ENCODE data around the gene SLC25A39. TPM values are rescaled to one million over a fixed set of nuclear protein-coding genes. Genes with fewer than 3 reads are reported as not detected.
A peak's percentile ranks its signal among the peaks of the same experiment; 100 is the strongest.
"Not testable (repeated sequence)": the region's sequence is repeated elsewhere in the genome, so short reads cannot be mapped to it uniquely, and the experiment has no call there.

SLC25A39 gene
- total RNA-seq, 2 donors from 2014 or later, result 92.4 to 131 TPM

DNA sequence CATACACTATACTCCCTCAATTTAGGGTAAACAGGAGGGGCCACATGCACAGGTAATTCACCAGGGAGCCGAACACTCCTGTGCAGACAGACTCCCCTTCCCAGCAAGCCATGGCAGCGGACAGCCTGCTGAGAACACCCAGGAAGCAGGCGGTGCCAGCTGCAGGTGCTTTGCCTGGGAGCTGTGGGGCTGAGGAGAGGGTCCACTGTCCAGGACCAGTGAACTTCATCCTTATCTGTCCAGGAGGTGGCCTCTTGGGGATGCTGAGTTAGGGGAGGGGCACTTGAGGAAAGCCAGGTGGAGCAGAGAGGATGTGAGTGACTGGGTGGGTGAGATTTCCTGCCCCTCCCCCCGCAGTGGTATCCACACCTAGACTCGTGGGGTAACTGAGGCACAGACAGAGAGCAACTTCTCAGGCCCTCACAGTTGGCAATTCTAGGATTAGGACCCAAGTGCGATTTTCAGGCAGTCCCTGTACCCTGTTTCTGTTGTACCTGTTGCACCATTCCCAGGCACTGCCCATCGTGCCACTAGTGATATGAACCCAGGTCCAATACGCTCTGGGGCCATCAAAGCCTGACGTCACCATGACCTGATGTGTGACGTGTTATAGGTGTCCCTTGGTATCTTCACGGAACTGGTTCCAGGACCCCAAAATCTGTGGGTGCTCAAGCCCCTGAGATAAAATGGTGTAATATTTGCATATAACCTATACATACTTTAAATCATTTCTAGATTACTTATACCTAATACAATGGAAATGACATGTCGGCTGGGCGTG, 21.6 kb upstream of the SLC25A39 start:
- DNase-seq (ENCODE audit: low spot score in 2 of 2) (no peak), ATAC-seq (no peak)
- H3K27ac Mint-ChIP-seq, result peak overlapping the region in 1 of 2 donors; percentile 86
- H3K9me3 Mint-ChIP-seq, result no peaks in the 10 kb centered on the region
- H3K36me3 Mint-ChIP-seq, result peaks cover 0 to 8% of the 10 kb centered on the region in 2 donors

DNA sequence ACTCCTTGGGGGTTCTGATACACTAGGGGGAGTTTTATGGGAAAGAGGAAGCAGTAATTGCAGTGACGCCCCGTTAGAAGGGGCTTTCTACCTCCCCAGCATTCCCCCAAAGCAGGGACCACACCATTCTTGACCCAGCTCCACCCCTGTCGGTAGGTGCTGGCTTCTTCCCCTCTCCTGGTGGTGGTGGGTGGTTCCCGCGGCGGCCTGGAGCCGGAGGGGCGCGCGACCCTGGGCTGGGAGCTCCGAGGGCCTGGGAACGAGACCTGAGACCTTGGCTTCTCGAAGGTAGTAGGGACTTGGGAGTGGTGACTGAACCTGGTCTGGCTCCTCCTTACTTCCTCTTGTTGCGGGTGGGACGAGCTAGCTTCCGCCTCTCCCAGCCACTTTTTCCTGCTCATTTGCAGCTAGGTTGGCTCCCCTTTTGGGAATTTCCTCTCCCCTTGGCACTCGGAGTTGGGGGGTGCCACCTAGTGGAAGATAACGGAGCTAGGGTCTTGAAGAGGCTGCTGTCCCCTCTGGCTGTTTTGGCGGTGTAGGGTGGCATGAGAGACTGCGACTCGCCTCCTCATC, 20.9 kb upstream of the SLC25A39 start:
- ATAC-seq (peak; percentile 6 to 17), DNase-seq (ENCODE audit: low spot score in 2 of 2) (peak in 1 of 2 donors; percentile 42)
- Mint-ChIP-seq H3K9me3 (no peaks in the 10 kb centered on the region), H3K36me3 (peaks cover 0 to 8% of the 10 kb centered on the region in 2 donors), H3K27ac (peak overlapping the region; percentile 86 to 91)

DNA sequence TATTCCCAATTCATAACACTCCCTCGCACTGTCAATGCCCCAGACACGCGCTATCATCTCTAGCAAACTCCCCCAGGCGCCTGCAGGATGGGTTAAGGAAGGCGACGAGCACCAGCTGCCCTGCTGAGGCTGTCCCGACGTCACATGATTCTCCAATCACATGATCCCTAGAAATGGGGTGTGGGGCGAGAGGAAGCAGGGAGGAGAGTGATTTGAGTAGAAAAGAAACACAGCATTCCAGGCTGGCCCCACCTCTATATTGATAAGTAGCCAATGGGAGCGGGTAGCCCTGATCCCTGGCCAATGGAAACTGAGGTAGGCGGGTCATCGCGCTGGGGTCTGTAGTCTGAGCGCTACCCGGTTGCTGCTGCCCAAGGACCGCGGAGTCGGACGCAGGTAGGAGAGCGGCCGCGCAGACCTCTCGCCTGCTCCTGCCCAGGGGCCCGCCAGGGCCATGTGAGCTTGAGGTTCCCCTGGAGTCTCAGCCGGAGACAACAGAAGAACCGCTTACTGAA, 20.4 kb upstream of the SLC25A39 start, which contains the start of gene GRN:
TSS of gene GRN (plus strand) at position 364 of the 515 bp plus-strand sequence. CDS start 3,863 bp downstream, outside the sequence.
- ATAC-seq (peak; percentile 96 to 99), DNase-seq (ENCODE audit: low spot score in 2 of 2) (peak; percentile 87 to 88)
- peaks cover 0 to 8% of the 10 kb centered on the region in 2 donors for H3K36me3 Mint-ChIP-seq
- peak within 1 kb of the TSS; percentile 86 to 91 for H3K27ac Mint-ChIP-seq
- no peaks in the 10 kb centered on the region for H3K9me3 Mint-ChIP-seq

DNA sequence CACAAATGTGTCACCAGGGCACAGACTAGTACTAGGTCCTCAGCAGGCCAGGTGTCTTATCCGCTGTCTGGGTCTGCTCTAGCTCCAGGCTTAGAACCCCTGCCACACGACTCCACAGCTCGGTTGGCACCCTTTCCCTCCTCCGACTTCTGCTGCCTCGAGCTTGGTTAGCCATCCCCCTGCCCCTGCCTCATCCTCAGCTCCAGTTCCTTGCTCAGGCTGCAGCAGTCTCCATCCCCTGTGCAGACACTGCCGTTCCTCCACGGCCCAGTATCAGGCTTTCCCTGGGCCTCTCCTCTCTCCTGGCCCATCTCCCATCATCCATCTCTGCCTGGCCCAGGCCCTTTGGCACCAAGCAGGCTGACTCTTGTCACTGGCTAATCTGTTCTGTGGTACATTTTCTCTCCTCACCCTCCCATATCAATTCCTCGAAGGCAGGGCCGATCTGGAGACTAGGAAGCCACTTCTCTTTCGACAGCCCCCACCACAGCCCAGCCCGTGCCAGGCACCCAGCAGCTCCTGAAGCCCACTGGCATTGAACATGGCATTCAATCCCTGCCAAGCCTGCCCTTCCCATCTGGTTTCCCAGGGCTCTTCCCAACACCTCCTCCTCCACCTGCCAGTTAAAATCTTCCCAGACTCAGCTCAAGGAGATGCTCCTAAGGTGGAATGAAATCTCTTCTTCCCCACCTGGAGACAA, 19.0 kb upstream of the SLC25A39 start:
- no peak overlapping the region for H3K27ac Mint-ChIP-seq
- H3K9me3 Mint-ChIP-seq, result no peaks in the 10 kb centered on the region
- DNase-seq (ENCODE audit: low spot score in 2 of 2) (no peak), ATAC-seq (no peak)
- H3K36me3 Mint-ChIP-seq, result peaks cover 0 to 8% of the 10 kb centered on the region in 2 donors

DNA sequence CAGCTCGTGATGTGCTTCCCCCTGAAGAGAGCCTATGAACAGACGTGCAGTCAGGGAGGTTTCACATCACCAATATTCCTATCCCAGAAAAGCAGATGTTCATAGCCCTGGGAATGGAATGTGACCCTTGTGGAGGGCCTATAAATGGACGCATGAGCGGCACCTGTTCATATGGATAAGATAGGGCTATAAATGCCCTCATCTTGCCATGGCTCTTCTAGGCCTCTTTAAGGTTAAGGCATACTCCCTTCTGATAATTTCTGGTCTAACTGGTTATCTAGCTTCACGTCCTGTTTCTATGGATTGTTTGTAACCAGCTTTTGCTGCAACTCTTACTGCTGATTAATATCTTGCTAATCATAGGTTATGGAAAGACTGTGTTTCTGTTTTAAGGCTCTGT, 15.9 kb upstream of the SLC25A39 start:
- not testable (repeated sequence) for H3K9me3 Mint-ChIP-seq; DNase-seq (ENCODE audit: low spot score in 2 of 2); H3K27ac Mint-ChIP-seq; H3K36me3 Mint-ChIP-seq; ATAC-seq

DNA sequence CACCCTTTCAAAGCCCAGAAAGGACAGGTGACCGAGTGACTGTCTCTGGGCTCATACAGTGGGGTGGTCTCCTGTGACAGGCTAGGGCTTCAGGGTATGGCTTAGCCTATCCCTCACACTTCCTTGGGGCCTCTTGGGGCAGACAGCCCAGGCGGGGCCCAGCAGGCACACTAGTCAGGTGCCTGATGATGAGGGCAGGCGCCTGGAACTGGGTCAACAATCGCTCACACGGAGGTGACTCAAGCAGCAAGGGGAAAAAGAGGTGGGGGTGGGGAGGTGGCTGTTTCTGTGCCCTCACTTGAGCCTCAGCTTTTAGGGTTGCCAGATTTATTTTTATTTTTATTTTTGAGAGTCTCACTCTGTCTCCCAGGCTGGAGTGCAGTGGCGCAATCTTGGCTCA, 14.1 kb upstream of the SLC25A39 start:
- Mint-ChIP-seq H3K36me3 (no peaks in the 10 kb centered on the region), H3K27ac (no peak overlapping the region), H3K9me3 (no peaks in the 10 kb centered on the region)
- ATAC-seq (peak; percentile 54 to 78), DNase-seq (ENCODE audit: low spot score in 2 of 2) (no peak)

DNA sequence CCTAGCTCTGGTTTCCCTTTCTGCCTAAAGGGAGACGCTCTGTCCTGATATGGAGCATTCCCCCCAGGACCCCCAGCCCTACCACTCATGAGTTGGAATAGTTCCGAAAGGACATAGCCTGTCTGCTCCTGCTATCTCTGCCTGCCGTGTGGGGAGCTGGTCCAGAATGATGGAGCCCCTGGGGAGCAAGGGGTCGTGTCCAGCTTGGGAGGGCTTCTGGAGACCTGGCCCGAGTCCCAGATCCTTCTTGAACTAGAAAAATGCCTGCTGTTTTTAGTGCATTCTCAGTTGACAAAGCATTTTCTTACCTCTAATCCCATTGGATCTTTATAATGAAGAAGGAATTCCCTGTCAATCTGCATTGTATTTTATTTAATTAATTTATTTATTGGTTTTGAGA, 11.3 kb upstream of the SLC25A39 start:
- no peaks in the 10 kb centered on the region for H3K36me3 Mint-ChIP-seq
- ATAC-seq, result no peak
- no peak for DNase-seq (ENCODE audit: low spot score in 2 of 2)
- no peaks in the 10 kb centered on the region for H3K9me3 Mint-ChIP-seq
- no peak overlapping the region for H3K27ac Mint-ChIP-seq

DNA sequence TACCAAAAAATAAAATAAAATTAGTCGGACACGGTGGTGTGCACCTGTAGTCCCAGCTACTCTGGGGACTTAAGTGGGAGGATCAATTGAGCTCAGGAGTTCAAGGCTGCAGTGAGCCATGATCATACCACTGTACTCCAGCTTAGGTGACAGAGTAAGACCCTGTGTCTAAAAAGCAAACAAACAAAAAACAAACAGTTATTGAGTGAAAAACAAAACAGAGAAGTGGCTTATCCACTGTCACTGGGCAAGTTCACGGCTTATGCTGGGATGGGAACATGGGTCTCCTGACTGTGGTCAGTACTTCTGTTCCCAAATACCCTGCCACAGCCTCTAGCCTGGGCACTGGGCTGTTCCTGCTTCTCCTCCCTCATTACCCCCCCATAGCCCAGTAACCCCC, 10.9 kb upstream of the SLC25A39 start:
- Mint-ChIP-seq H3K9me3 (no peaks in the 10 kb centered on the region), H3K36me3 (no peaks in the 10 kb centered on the region), H3K27ac (no peak overlapping the region)
- no peak for ATAC-seq
- no peak for DNase-seq (ENCODE audit: low spot score in 2 of 2)

DNA sequence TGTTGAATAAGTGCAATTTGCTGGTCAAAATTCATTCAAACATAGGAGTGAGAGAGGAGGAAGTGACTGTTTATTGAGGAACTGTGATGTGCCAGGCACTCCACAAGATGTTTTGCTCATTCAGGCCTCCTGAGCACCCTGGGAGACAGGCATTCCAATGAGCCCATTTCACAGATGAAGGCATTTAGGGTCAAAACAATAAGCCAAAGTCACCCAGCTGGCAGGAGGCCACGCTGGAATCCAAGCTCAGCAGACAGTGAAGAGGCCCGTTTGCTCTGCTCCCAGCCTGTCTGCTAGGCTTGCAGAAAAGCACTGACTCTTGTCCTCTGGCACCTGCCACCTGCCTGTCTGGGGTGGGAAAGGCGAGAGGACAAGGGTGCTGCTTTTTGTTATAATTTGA, 10.1 kb upstream of the SLC25A39 start:
- no peak for DNase-seq (ENCODE audit: low spot score in 2 of 2)
- Mint-ChIP-seq H3K27ac (no peak overlapping the region), H3K36me3 (no peaks in the 10 kb centered on the region), H3K9me3 (no peaks in the 10 kb centered on the region)
- no peak for ATAC-seq

DNA sequence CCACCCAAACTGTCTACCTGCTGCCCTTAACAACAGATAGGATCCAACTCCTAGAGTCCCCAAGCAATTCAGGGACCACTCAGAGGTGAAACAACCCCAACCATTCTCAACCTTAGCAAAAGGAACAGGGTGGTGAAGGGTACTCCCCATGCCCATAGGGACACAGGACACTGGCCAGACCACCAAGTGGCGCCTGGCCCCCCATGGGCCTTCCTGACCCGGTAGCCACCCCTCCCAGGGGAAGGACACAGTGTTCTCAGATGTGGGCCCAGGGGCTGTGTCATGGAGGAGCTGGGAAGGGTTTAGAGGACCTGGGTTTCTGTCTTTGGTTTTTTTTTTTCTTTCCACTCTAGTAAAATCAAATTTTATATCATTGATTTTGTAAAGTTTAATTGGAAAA, 9.7 kb upstream of the SLC25A39 start:
- Mint-ChIP-seq H3K9me3 (no peaks in the 10 kb centered on the region), H3K27ac (no peak overlapping the region), H3K36me3 (no peaks in the 10 kb centered on the region)
- DNase-seq (ENCODE audit: low spot score in 2 of 2), result no peak
- ATAC-seq, result no peak

DNA sequence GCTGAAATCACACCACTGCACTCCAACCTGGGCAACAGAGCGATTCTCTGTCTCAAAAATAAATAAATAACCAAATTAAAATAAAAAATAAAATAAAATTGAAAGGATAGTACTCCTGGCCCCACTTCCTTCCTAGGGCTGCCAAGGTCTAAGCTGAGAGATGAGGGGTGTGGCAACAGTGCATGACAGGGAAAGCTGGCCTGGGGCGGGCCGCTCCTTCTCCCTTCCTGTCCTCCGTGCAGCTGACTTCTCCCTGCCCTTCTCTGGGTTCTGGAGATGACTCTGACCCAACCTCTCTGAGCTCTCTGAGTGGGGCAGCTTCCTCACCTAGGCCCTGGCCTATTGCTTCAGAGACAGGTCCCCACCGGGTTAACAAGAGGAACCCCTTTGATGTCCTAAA, 8.7 kb upstream of the SLC25A39 start:
- no peaks in the 10 kb centered on the region for H3K9me3 Mint-ChIP-seq
- no peaks in the 10 kb centered on the region for H3K36me3 Mint-ChIP-seq
- DNase-seq (ENCODE audit: low spot score in 2 of 2) (no peak), ATAC-seq (no peak)
- H3K27ac Mint-ChIP-seq, result no peak overlapping the region

DNA sequence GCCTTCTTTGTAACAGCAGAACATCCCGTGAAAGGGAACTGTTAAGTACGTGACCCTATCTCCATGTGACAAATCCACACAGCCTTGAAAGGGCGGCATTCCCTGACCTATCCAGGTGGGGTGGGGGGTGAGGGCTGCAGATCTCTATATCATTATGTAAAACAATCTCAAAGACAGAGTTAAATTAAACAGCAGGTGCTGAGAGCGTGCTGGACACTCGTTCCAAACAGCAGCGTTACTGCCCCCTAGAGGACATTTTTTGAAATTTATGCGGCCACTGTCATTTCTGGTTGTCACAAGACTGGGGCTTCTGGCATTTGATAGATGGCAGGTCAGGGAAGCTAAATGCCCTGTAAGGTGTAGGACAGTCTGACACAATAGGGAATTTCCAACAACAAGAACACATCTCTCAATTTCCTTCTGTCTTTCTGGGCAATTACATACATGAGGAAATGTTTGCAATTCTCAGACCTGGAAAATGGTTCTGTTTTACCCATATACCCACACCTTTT, 6.7 kb upstream of the SLC25A39 start:
- no peak overlapping the region for H3K27ac Mint-ChIP-seq
- H3K9me3 Mint-ChIP-seq, result no peaks in the 10 kb centered on the region
- peak in 1 of 2 donors; percentile 84 for DNase-seq (ENCODE audit: low spot score in 2 of 2)

DNA sequence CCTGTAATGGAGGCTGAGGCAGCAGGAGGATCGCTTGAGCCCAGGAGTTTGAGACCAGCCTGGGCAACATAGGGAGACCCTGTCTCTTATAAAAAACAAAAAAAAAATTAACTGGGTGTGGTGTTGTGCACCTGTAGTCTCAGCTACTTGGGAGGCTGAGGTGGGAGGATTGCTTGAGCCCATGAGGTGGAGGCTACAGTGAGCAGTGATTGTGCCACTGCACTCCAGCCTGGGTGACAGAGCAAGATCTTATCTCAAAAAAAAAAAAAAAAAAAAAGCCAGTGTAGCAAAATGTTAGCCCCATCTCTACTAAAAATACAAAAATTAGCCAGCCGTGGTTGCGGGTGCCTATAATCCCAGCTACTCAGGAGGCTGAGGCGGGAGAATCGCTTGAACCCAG, 5.6 kb upstream of the SLC25A39 start:
- not testable (repeated sequence) for DNase-seq (ENCODE audit: low spot score in 2 of 2); H3K27ac Mint-ChIP-seq; H3K9me3 Mint-ChIP-seq; ATAC-seq; H3K36me3 Mint-ChIP-seq

More for the DNA sequence above, 6.7 kb upstream of the SLC25A39 start:
- H3K36me3 Mint-ChIP-seq, result no peaks in the 10 kb centered on the region
- peak; percentile 49 to 65 for ATAC-seq

DNA sequence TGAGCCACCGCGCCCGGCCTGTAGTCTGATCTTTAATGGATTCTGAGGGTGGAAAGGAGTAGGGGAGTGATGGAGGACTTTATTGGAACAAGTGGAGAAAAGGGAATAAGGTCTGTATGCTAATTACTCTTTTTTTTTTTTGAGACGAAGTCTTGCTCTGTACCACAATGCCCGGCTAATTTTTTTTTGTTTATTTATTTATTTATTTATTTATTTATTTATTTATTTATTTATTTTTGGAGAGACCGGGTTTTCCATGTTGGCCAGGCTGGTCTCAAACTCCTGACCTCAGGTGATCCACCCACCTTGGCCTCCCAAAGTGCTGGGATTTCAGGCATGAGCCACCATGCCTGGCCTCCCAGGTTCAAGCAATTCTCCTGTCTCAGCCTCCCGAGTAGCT, 4.9 kb upstream of the SLC25A39 start:
- not testable (repeated sequence) for ATAC-seq; DNase-seq (ENCODE audit: low spot score in 2 of 2); H3K9me3 Mint-ChIP-seq; H3K27ac Mint-ChIP-seq; H3K36me3 Mint-ChIP-seq

DNA sequence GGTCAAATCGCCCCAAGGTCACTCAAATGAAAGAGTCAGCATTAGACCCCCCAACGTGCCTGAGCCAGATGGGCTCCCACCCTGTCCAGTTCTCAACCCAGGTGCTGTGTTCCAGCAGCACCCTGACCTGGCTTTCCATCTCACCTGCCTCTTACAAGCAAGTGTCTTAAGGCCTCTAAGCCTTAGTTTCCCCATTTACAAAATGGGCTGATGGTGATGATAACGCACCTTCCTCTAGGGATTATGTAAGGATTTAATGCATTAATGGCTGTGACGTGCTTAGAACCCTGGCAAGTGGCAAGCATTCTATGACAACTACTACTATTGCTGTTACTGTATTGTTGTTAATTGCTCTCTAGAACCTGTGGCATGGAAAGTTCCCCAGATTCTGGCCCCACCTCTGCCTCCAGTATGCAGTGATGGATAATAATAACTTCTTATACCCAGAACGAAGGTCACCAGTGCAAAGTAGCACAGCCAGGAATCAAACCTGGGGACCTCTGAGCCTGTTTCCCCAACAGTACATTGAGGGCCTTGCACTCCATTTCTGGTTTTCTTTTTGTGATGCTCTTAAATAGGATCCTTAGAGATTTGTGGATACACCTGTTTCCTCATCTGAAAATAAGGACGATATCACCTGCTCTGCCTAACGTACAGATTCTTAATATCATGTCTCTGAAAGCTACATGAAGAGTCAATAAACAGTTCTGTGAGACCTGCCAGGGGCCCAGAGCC, 3.3 kb upstream of the SLC25A39 start:
- ATAC-seq (no peak), DNase-seq (ENCODE audit: low spot score in 2 of 2) (no peak)
- peak overlapping the region; percentile 60 to 95 for H3K27ac Mint-ChIP-seq

DNA sequence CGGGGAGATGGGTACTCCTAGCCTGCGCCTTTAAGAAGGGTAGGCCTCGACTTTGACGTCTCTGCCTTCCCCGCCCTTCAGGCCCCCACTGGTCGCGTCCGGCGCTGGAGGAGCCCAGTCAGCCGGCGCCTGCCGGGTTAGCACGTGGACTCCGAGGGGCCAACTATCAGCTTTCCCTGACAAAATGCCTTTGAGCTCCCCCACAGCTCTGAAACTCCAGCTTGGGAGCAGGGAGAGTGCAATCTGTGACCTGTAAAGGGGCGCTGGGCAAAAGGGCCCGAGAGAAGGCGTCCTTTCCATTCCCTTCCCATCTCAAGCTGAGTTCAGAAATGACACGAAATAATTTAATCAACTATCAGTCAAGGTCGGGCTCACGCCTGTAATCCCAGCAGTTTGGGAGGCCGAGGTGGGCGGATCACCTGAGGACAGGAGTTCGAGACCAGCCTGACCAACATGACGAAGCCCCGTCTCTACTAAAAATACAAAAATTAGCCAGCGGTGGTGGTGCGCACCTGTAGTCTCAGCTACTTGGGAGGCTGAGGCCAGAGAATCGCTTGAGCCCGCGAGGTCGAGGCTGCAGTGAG, 2.3 kb upstream of the SLC25A39 start:
- ATAC-seq (peak; percentile 46 to 77), DNase-seq (ENCODE audit: low spot score in 2 of 2) (peak; percentile 85 to 90)
- H3K36me3 Mint-ChIP-seq, result peaks cover 0 to 5% of the 10 kb centered on the region in 2 donors
- H3K27ac Mint-ChIP-seq, result peak overlapping the region; percentile 87 to 95
- H3K9me3 Mint-ChIP-seq, result no peaks in the 10 kb centered on the region

More for the DNA sequence above, 3.3 kb upstream of the SLC25A39 start:
- Mint-ChIP-seq H3K9me3 (no peaks in the 10 kb centered on the region), H3K36me3 (peaks cover 0 to 5% of the 10 kb centered on the region in 2 donors)

All from activated naive CD4-positive, alpha-beta T cell treated with anti-CD3 and anti-CD28 coated beads, Interleukin-2, amount 50 U/mL, for 72 hours (primary cell).